ENCODE data around the gene PPARD.

- TF ChIP-seq CTCF (conservative IDR thresholded peaks at IDR 0.05), result no peak
- no peak for TF ChIP-seq EZH2 (IDR thresholded peaks at IDR 0.05; ENCODE audit: low read depth)
Observed at GRCh38 chr6:35341557-35341956, 801 bp upstream of the PPARD start.

All from PC-9 (cell line).